SK-N-SH (cell line): ENCODE data around the gene CBFB. TPM values are rescaled to one million over a fixed set of nuclear protein-coding genes. Genes with fewer than 3 reads are reported as not detected.

Source experiments
- CTCF ChIA-PET: fragments of 300-600, 350-600 bp; formaldehyde crosslinking; extraction: SDS; loops from one replicate; lab custom pipeline; 2021; lab: Yijun Ruan, JAX
- POLR2A ChIA-PET: fragments of 350-600 bp; sonication (Branson Sonifier 250); formaldehyde crosslinking; extraction: SDS; loops from one replicate; lab custom pipeline; 2020; ENCODE audit warnings: antibody characterized with exemption, inconsistent platforms; lab: Yijun Ruan, JAX
- DNase-seq: peaks from one replicate; pipeline ENCODE4 v3.0.0; 2012
- H2AFZ ChIP-seq: fragments of 200-600 bp; sonication (generic); 2 replicates; pipeline ENCODE4 v1.8.1; 2016; ENCODE audit warnings: antibody characterized with exemption, mild to moderate bottlenecking, low read depth
- H3F3A ChIP-seq: fragments of 200-600 bp; sonication (generic); replicated peaks from 2 replicates; pipeline ENCODE3; 2016; ENCODE audit warnings: antibody characterized with exemption, mild to moderate bottlenecking; ENCODE audit not compliant: insufficient read depth
- H3K27ac ChIP-seq, 2 experiments: fragments of 200-500 bp in 1 of 2; fragments of 200-600 bp in 1 of 2; sonication (Bioruptor generic) in 1 of 2; sonication (generic), shearing (Covaris generic) in 1 of 2; 2 replicates each; pipeline versions ENCODE4 v1.5.1 to v1.6.1; 2014 to 2016; ENCODE audit warnings: low read depth in 2 of 2, inconsistent platforms in 1 of 2, low read length in 1 of 2, mild to moderate bottlenecking in 1 of 2, mixed read lengths in 1 of 2
- H3K27me3 ChIP-seq: fragments of 200-600 bp; sonication (generic), shearing (Covaris generic); 2 replicates; pipeline ENCODE4 v1.6.1; 2016; ENCODE audit warnings: mixed run types; ENCODE audit not compliant: insufficient read depth
- H3K36me3 ChIP-seq, 2 experiments: fragments of 200-500 bp in 1 of 2; fragments of 200-600 bp in 1 of 2; sonication (Bioruptor generic) in 1 of 2; sonication (generic) in 1 of 2; replicated peaks in 1 of 2; 2 replicates each; pipeline versions ENCODE3 to v1.5.1; 2014 to 2016; ENCODE audit warnings: low read length in 1 of 2, mild to moderate bottlenecking in 1 of 2; ENCODE audit not compliant: insufficient read depth in 2 of 2, control insufficient read depth in 1 of 2
- H3K4me1 ChIP-seq, 2 experiments: fragments of 200-500 bp in 1 of 2; fragments of 200-600 bp in 1 of 2; sonication (Bioruptor generic) in 1 of 2; sonication (generic), shearing (Covaris generic) in 1 of 2; 2 replicates each; pipeline versions ENCODE4 v1.5.1 to v1.6.1; 2014 to 2016; ENCODE audit warnings: low read depth in 1 of 2, low read length in 1 of 2, mixed run types in 1 of 2; ENCODE audit not compliant: insufficient read depth in 2 of 2, control insufficient read depth in 1 of 2
- H3K4me2 ChIP-seq: fragments of 200-600 bp; sonication (generic), shearing (Covaris generic); 2 replicates; pipeline ENCODE4 v1.6.1; 2017; ENCODE audit warnings: mixed run types
- H3K4me3 ChIP-seq, 2 experiments: fragments of 200-500 bp in 1 of 2; fragments of 200-600 bp in 1 of 2; sonication (Bioruptor generic) in 1 of 2; sonication (generic), shearing (Covaris generic) in 1 of 2; 2 replicates each; pipeline versions ENCODE4 v1.5.1 to v1.8.1; 2014 to 2016; ENCODE audit warnings: low read depth in 2 of 2, inconsistent platforms in 1 of 2, low read length in 1 of 2, mild to moderate bottlenecking in 1 of 2, mixed read lengths in 1 of 2, moderate library complexity in 1 of 2
- H3K79me2 ChIP-seq: fragments of 200-600 bp; sonication (generic); 2 replicates; pipeline ENCODE4 v1.8.1; 2017; ENCODE audit warnings: mild to moderate bottlenecking; ENCODE audit not compliant: insufficient read depth
- H3K9ac ChIP-seq: fragments of 200-600 bp; sonication (generic); 2 replicates; pipeline ENCODE4 v1.6.1; 2017; ENCODE audit warnings: mixed run types
- H3K9me2 ChIP-seq: fragments of 200-600 bp; sonication (generic); 2 replicates; pipeline ENCODE4 v1.6.1; 2017; ENCODE audit warnings: mixed run types
- H3K9me3 ChIP-seq: fragments of 200-600 bp; sonication (generic); 2 replicates; pipeline ENCODE4 v1.6.1; 2017; ENCODE audit warnings: mixed run types, mild to moderate bottlenecking, moderate library complexity
- H4K20me1 ChIP-seq: fragments of 200-600 bp; sonication (generic); 2 replicates; pipeline ENCODE4 v1.6.1; 2017; ENCODE audit warnings: mild to moderate bottlenecking, mixed run types; ENCODE audit not compliant: insufficient read depth
- CHD2 ChIP-seq: fragments of 150-350 bp; IDR thresholded peaks from 2 replicates; pipeline ENCODE4 v1.6.1; 2018; ENCODE audit warnings: low read length; ENCODE audit not compliant: partially characterized antibody
- EZH2phosphoT487 ChIP-seq: fragments of 200-600 bp; sonication (generic); IDR thresholded peaks from 2 replicates; pipeline ENCODE4 v1.6.1; 2017; ENCODE audit warnings: low read depth, mixed run types, mild to moderate bottlenecking, antibody characterized with exemption, moderate library complexity, borderline replicate concordance
- FOXJ3 ChIP-seq: sonication (generic); formaldehyde crosslinking; IDR thresholded peaks from 2 replicates; pipeline ENCODE4 v1.5.1; 2020; ENCODE audit warnings: mild to moderate bottlenecking, missing genetic modification reagents
- FOXM1 ChIP-seq: IDR thresholded peaks from 2 replicates; pipeline ENCODE4 v1.4.0; 2012; ENCODE audit warnings: low read depth, mild to moderate bottlenecking
- JUND ChIP-seq: IDR thresholded peaks from 2 replicates; pipeline ENCODE4 v1.4.0; 2012
- NFIC ChIP-seq: IDR thresholded peaks from 2 replicates; pipeline ENCODE4 v1.4.0; 2012; ENCODE audit warnings: borderline replicate concordance
- NRF1 ChIP-seq: IDR thresholded peaks from 2 replicates; pipeline ENCODE4 v1.6.1; 2012; ENCODE audit warnings: low read depth, mild to moderate bottlenecking, low read length
- POLR2AphosphoS5 ChIP-seq: IDR thresholded peaks from 2 replicates; pipeline ENCODE4 v1.6.1; 2012; ENCODE audit warnings: low read depth, low read length
- RAD21 ChIP-seq: IDR thresholded peaks from 2 replicates; pipeline ENCODE4 v1.6.1; 2012; ENCODE audit warnings: mild to moderate bottlenecking, low read length
- RXRA ChIP-seq: IDR thresholded peaks from 2 replicates; pipeline ENCODE4 v1.4.0; 2012; ENCODE audit warnings: low read depth, mild to moderate bottlenecking, borderline replicate concordance
- YY1 ChIP-seq: IDR thresholded peaks from 2 replicates; pipeline ENCODE4 v1.4.0; 2012; ENCODE audit warnings: low read depth, mild to moderate bottlenecking
- WGBS: methylation state at CpG from one replicate; pipeline ENCODE4 v1.1.6; 2017; ENCODE audit warnings: low lambda C conversion rate; 5-methylcytosine and 5-hydroxymethylcytosine counted together
- polyA plus RNA-seq, 3 experiments: library from polyadenylated mRNA; depleted of rRNA; stranded (reverse); fragments of >200 nt; gene quantifications; 2 replicates each; pipeline ENCODE4 v1.2.3, GENCODE V29; 2012
- TF ChIP-seq, protein P1 (sequence below): fragments of 150-350 bp; IDR thresholded peaks from 2 replicates; pipeline ENCODE4 v1.6.1; 2017; ENCODE audit warnings: antibody characterized with exemption, low read length, low read depth, borderline replicate concordance
- TF ChIP-seq, protein P2 (sequence below): IDR thresholded peaks from 2 replicates; pipeline ENCODE4 v1.4.0; 2012; ENCODE audit warnings: low read depth, borderline replicate concordance
- TF ChIP-seq, protein P3 (sequence below): IDR thresholded peaks from 2 replicates; pipeline ENCODE4 v1.4.0; 2012; ENCODE audit warnings: low read depth
- TF ChIP-seq, protein P4 (sequence below): IDR thresholded peaks from 2 replicates; pipeline ENCODE4 v1.6.1; 2012; ENCODE audit warnings: mild to moderate bottlenecking, low read depth, low read length, moderate library complexity

CBFB gene
- polyA plus RNA-seq, 1 of the 3 experiments (the other 2 are of a cell fraction) = 40.1 TPM

DNA sequence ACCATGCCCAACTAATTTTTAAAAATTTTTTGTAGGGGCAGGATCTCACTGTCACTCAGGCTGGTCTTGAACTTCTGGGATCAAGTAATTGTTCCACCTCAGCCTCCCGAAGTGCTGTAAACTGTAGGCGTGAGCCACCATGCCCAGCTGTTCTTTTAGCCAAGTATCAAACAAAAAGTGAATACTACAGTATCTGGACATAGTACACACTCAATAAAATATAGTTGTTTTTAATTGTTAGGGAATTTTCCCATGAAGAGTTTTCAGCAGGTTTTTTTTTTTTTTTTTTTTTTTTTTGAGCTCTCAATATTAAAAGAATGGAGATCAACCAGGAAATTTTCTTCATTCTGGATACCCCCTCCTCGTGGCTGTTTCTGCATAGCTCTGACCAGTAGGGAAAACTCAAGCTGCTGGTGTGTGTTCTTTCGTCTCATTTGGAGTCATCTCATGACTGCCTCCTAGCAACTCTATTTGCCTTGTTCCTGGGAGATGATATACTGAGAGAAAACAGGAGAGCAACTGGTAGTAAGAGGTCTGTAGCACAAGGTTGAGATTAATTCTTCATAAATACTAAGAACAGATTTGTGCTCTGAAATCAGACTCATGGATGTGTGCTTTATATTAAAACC lies 64.3 kb downstream of the CBFB start:
- H3K79me2 ChIP-seq = peaks cover 86% of the 10 kb centered on the region
- WGBS = 90% methylated on average over 4 of the region's 4 CpGs
- peak overlapping the region in 1 of 2 experiments; percentile 70; a peak in 2 of 4 replicates for H3K27ac ChIP-seq
- H3K4me3 ChIP-seq = no peak overlapping the region
- ChIA-PET POLR2A (interaction anchor here (0.6 to 0.7 kb wide), 2 partner anchors 29 to 298 kb away, joined by 5 read pairs; no protein-coding TSS in a partner anchor), CTCF (interaction anchor here (1.0 to 1.3 kb wide), 2 partner anchors 11 to 62 kb away, joined by 3 to 4 read pairs; no protein-coding TSS in a partner anchor)
- DNase-seq = no peak
- H4K20me1 ChIP-seq = peaks cover 10% of the 10 kb centered on the region; the same call in 1 of the 2 replicates
- no peak overlapping the region for H3K9ac ChIP-seq
- no peak overlapping the region for H2AFZ ChIP-seq
- peaks cover 10 to 34% of the 10 kb centered on the region in 2 experiments for H3K4me1 ChIP-seq
- no peak for TF ChIP-seq NRF1
- TF ChIP-seq NFIC = no peak
- no peak for TF ChIP-seq FOXJ3
- TF ChIP-seq, protein P1, sequence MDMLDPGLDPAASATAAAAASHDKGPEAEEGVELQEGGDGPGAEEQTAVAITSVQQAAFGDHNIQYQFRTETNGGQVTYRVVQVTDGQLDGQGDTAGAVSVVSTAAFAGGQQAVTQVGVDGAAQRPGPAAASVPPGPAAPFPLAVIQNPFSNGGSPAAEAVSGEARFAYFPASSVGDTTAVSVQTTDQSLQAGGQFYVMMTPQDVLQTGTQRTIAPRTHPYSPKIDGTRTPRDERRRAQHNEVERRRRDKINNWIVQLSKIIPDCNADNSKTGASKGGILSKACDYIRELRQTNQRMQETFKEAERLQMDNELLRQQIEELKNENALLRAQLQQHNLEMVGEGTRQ = no peak
- no peak for TF ChIP-seq FOXM1
- TF ChIP-seq, protein P2, sequence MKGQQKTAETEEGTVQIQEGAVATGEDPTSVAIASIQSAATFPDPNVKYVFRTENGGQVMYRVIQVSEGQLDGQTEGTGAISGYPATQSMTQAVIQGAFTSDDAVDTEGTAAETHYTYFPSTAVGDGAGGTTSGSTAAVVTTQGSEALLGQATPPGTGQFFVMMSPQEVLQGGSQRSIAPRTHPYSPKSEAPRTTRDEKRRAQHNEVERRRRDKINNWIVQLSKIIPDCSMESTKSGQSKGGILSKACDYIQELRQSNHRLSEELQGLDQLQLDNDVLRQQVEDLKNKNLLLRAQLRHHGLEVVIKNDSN = no peak
- no peak for TF ChIP-seq RAD21
- TF ChIP-seq JUND = no peak
- no peak for TF ChIP-seq POLR2AphosphoS5
- TF ChIP-seq YY1 = no peak
- TF ChIP-seq CHD2 = no peak
- no peak for TF ChIP-seq RXRA
- TF ChIP-seq, protein P3, sequence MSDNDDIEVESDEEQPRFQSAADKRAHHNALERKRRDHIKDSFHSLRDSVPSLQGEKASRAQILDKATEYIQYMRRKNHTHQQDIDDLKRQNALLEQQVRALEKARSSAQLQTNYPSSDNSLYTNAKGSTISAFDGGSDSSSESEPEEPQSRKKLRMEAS = no peak
- TF ChIP-seq, protein P4, sequence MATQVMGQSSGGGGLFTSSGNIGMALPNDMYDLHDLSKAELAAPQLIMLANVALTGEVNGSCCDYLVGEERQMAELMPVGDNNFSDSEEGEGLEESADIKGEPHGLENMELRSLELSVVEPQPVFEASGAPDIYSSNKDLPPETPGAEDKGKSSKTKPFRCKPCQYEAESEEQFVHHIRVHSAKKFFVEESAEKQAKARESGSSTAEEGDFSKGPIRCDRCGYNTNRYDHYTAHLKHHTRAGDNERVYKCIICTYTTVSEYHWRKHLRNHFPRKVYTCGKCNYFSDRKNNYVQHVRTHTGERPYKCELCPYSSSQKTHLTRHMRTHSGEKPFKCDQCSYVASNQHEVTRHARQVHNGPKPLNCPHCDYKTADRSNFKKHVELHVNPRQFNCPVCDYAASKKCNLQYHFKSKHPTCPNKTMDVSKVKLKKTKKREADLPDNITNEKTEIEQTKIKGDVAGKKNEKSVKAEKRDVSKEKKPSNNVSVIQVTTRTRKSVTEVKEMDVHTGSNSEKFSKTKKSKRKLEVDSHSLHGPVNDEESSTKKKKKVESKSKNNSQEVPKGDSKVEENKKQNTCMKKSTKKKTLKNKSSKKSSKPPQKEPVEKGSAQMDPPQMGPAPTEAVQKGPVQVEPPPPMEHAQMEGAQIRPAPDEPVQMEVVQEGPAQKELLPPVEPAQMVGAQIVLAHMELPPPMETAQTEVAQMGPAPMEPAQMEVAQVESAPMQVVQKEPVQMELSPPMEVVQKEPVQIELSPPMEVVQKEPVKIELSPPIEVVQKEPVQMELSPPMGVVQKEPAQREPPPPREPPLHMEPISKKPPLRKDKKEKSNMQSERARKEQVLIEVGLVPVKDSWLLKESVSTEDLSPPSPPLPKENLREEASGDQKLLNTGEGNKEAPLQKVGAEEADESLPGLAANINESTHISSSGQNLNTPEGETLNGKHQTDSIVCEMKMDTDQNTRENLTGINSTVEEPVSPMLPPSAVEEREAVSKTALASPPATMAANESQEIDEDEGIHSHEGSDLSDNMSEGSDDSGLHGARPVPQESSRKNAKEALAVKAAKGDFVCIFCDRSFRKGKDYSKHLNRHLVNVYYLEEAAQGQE = no peak
- no peak for TF ChIP-seq EZH2phosphoT487
- TF ChIP-seq, all 33 proteins: peak for 0
- Histone ChIP-seq H3K27me3 (no peaks in the 10 kb centered on the region), H3K9me2 (no peaks in the 10 kb centered on the region), H3F3A (peaks cover 32% of the 10 kb centered on the region), H3K9me3 (no peaks in the 10 kb centered on the region), H3K4me2 (no peak overlapping the region), H3K36me3 (peaks cover 0 to 34% of the 10 kb centered on the region in 2 experiments)
